NB4 (cell line): ENCODE results near the gene SLC6A19.

Experiments
- DNase-seq: peaks from one replicate; pipeline ENCODE4 v3.0.0; 2010; ENCODE audit warnings: low read depth
- H3K4me3 ChIP-seq: one replicate; pipeline ENCODE4 v1.5.1; 2011; ENCODE audit warnings: mild to moderate bottlenecking, low read depth, low read length, moderate library complexity
- CTCF ChIP-seq: IDR thresholded peaks from one replicate; pipeline ENCODE4 v1.5.1; 2012; ENCODE audit warnings: low read depth, low read length
- MAX ChIP-seq: IDR thresholded peaks from 2 replicates; pipeline ENCODE4 v1.6.1; 2011; ENCODE audit warnings: low read depth, low read length
- MYC ChIP-seq: IDR thresholded peaks from 2 replicates; pipeline ENCODE4 v1.6.1; 2011; ENCODE audit warnings: low read depth, low read length
- POLR2A ChIP-seq: IDR thresholded peaks from 2 replicates; pipeline ENCODE4 v1.6.1; 2011; ENCODE audit warnings: mild to moderate bottlenecking; ENCODE audit not compliant: insufficient read length; ENCODE audit errors: extremely low read depth

SLC6A19 gene

GRCh38 chr5:1187234-1187949 is 14.0 kb upstream of the SLC6A19 start:
- no peak overlapping the region for H3K4me3 ChIP-seq
- no peak for DNase-seq
- no peak for TF ChIP-seq POLR2A
- no peak for TF ChIP-seq MYC
- no peak for TF ChIP-seq MAX
- no peak for TF ChIP-seq CTCF

GRCh38 chr5:1187950-1188334 is 13.5 kb upstream of the SLC6A19 start:
- no peak overlapping the region for H3K4me3 ChIP-seq
- no peak for TF ChIP-seq MYC
- no peak for TF ChIP-seq POLR2A
- TF ChIP-seq MAX, result no peak
- no peak for TF ChIP-seq CTCF

DNA sequence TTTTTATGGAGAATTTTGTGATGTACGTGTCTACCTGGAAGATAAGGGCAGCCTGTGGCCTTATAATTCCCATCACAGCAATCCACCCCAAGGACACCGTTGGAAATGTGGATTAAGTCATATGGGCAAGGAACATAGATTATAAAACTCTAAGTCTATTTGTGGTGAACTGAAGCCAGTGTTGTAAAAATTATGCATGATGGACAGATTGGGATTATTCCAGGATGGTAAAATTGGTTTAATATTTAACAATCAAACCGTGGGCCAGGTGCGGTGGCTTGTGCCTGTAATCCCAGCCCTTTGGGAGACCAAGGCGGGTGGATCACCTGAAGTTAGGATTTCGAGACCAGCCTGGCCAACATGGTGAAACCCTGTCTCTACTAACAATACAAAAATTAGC is 12.9 kb upstream of the SLC6A19 start:
- H3K4me3 ChIP-seq, result no peak overlapping the region
- no peak for DNase-seq
- no peak for TF ChIP-seq POLR2A
- TF ChIP-seq CTCF, result no peak

More at GRCh38 chr5:1187950-1188334, 13.5 kb upstream of the SLC6A19 start:
- DNase-seq, result no peak

- H3K4me3 ChIP-seq, result no peak overlapping the region
- no peak for TF ChIP-seq POLR2A
- no peak for TF ChIP-seq MAX
- no peak for TF ChIP-seq MYC
- TF ChIP-seq CTCF, result no peak
- DNase-seq, result no peak
Measured at GRCh38 chr5:1189269-1189668, 12.1 kb upstream of the SLC6A19 start.

DNA sequence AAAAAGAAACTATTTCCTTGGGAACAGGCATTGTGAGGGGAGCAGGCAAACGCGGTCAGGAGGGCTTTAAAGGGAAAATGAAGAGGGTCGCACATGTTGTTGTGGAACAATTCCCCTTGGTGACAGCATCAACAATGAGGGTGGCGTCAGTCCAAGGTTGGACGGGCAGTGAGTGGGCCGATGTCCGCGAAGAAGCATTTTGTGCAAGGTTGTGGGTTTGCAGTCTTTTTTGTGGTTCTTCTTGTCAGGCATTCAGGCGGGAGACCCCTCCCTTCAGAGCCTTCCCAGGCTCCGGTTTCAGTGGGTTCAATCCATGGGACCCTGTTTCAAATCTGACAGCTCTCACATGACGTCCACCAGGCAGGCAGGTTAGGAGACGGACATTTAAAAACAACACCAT is 11.1 kb upstream of the SLC6A19 start:
- H3K4me3 ChIP-seq, result no peak overlapping the region
- no peak for DNase-seq
- TF ChIP-seq POLR2A, result no peak
- no peak for TF ChIP-seq CTCF
- TF ChIP-seq MYC, result no peak
- TF ChIP-seq MAX, result no peak

- peak; percentile 88 for DNase-seq
- TF ChIP-seq CTCF (no peak), MAX (peak; percentile 29; the same call in 1 of the 2 replicates)
- H3K4me3 ChIP-seq, result no peak overlapping the region
Measured at GRCh38 chr5:1190837-1191239, 10.6 kb upstream of the SLC6A19 start.
